Endothelial cell of umbilical vein (primary cell): ENCODE measurements around the gene IQGAP2. TPM values are rescaled to one million over a fixed set of nuclear protein-coding genes. Genes with fewer than 3 reads are reported as not detected.

Experiments
- BruUV-seq: library from RNA; stranded (reverse); fragments of 400-500 nt; replicated peaks from 2 replicates; lab custom pipeline; 2021; lab: Mats Ljungman, UMichigan
- CTCF ChIA-PET: fragments of 300-600, 350-600 bp; sonication (Branson Sonifier 250); formaldehyde crosslinking; loops from one replicate; lab custom pipeline; 2021; ENCODE audit warnings: antibody characterized with exemption, inconsistent platforms; lab: Charles Lee
- POLR2A ChIA-PET: fragments of 300-600, 350-600 bp; sonication (Branson Sonifier 250); formaldehyde crosslinking; loops from one replicate; lab custom pipeline; 2021; ENCODE audit warnings: antibody characterized with exemption, inconsistent platforms; lab: Charles Lee
- DNase-seq: peaks from one replicate; pipeline ENCODE4 v3.0.0-alpha.2; 2011; ENCODE audit warnings: low read depth, low spot score
- FAIRE-seq: peaks from 2 replicates; lab custom pipeline; 2011; peaks lifted over from hg19 to GRCh38; lab: Jason Lieb, UNC
- H2AFZ ChIP-seq: 2 replicates; pipeline ENCODE4 v1.6.0; 2012; ENCODE audit warnings: low read depth, low read length, control low read depth, inconsistent platforms
- H3K27ac ChIP-seq: 2 replicates; pipeline ENCODE4 v1.5.1; 2011; ENCODE audit warnings: low read depth, mild to moderate bottlenecking, control low read depth, low read length, moderate library complexity; ENCODE audit not compliant: insufficient read depth
- H3K27me3 ChIP-seq, 2 experiments: 2 replicates each; pipeline versions ENCODE4 v1.6.0 to v1.6.1; 2011; ENCODE audit warnings: low read length in 2 of 2, mixed read lengths in 1 of 2; ENCODE audit not compliant: control insufficient read depth in 2 of 2, insufficient read depth in 2 of 2
- H3K36me3 ChIP-seq, 2 experiments: 2 replicates in 1 of 2; 3 replicates in 1 of 2; pipeline ENCODE4 v1.5.1; 2011; ENCODE audit warnings: low read length in 2 of 2, mild to moderate bottlenecking in 1 of 2, moderate library complexity in 1 of 2; ENCODE audit not compliant: control insufficient read depth in 2 of 2, insufficient read depth in 2 of 2; ENCODE audit errors: extremely low read depth in 1 of 2
- H3K4me1 ChIP-seq: 3 replicates; pipeline ENCODE4 v1.5.1; 2011; ENCODE audit warnings: mild to moderate bottlenecking, low read length; ENCODE audit not compliant: control insufficient read depth, insufficient read depth; ENCODE audit errors: extremely low read depth
- H3K4me2 ChIP-seq: 2 replicates; pipeline ENCODE4 v1.6.1; 2011; ENCODE audit warnings: low read length, control low read depth, mixed read lengths; ENCODE audit not compliant: insufficient read depth
- H3K4me3 ChIP-seq, 3 experiments: fragments of 200-600 bp in 1 of 3; sonication (generic), shearing (Covaris generic) in 1 of 3; replicated peaks in 1 of 3; 2 replicates each; pipeline ENCODE4 v1.5.1; 2011 to 2016; ENCODE audit warnings: control low read depth in 3 of 3, low read length in 3 of 3, mild to moderate bottlenecking in 2 of 3, inconsistent platforms in 1 of 3, low read depth in 1 of 3, moderate library complexity in 1 of 3; ENCODE audit not compliant: insufficient read depth in 1 of 3
- H3K79me2 ChIP-seq: 2 replicates; pipeline ENCODE4 v1.6.0; 2012; ENCODE audit warnings: low read length, inconsistent platforms; ENCODE audit not compliant: control insufficient read depth, insufficient read depth
- H3K9ac ChIP-seq: replicated peaks from 2 replicates; pipeline ENCODE3; 2011; ENCODE audit warnings: low read length, control low read depth; ENCODE audit not compliant: insufficient read depth; ENCODE audit errors: extremely low read depth
- H3K9me1 ChIP-seq: replicated peaks from 3 replicates; pipeline ENCODE4 v1.6.0; 2011; ENCODE audit warnings: mild to moderate bottlenecking, low read length; ENCODE audit not compliant: control insufficient read depth, insufficient read depth; ENCODE audit errors: extremely low read depth
- H3K9me3 ChIP-seq: replicated peaks from 2 replicates; pipeline ENCODE4 v1.5.1; 2012; ENCODE audit warnings: low read length, inconsistent platforms; ENCODE audit not compliant: control insufficient read depth, insufficient read depth
- H4K20me1 ChIP-seq: replicated peaks from 2 replicates; pipeline ENCODE3; 2011; ENCODE audit warnings: mild to moderate bottlenecking, low read length; ENCODE audit not compliant: control insufficient read depth, insufficient read depth; ENCODE audit errors: extremely low read depth
- GATA2 ChIP-seq: IDR thresholded peaks from 2 replicates; pipeline ENCODE4 v1.7.0; 2011; ENCODE audit warnings: low read depth, mild to moderate bottlenecking, moderate library complexity, mixed read lengths, low read length; ENCODE audit not compliant: insufficient read length, insufficient read depth
- JUN ChIP-seq: IDR thresholded peaks from 2 replicates; pipeline ENCODE4 v1.6.1; 2011; ENCODE audit warnings: borderline replicate concordance, low read depth; ENCODE audit not compliant: insufficient read length, insufficient read depth
- MYC ChIP-seq: IDR thresholded peaks from one replicate; pipeline ENCODE4 v1.6.1; 2011; ENCODE audit warnings: mild to moderate bottlenecking, low read depth, low read length
- POLR2A ChIP-seq: IDR thresholded peaks from 2 replicates; pipeline ENCODE4 v1.6.1; 2012; ENCODE audit warnings: low read depth, mild to moderate bottlenecking, control low read depth, low read length
- dilution Hi-C: fragments of 300-500 bp; cut with MboI; formaldehyde crosslinking; loops from one replicate; pipeline ENCODE4 v1.15.0; 2019; ENCODE audit warnings: low sequenced_read_pairs; ENCODE audit not compliant: extremely low pct_ligation_motif_present
- intact Hi-C: fragments of 100-400 bp; cut with micrococcal nuclease; formaldehyde crosslinking; loops from one replicate; pipeline ENCODE4 v1.10.0; 2022
- polyA plus RNA-seq, 4 experiments: library from polyadenylated mRNA; depleted of rRNA in 3 of 4; stranded (reverse) in 3 of 4; unstranded in 1 of 4; fragments of >200 nt; gene quantifications; 2 replicates each; pipeline versions ENCODE4 v1.2.1 to v1.2.3, GENCODE V29; 2011 to 2012; ENCODE audit warnings: missing spikeins in 1 of 4
- total RNA-seq: library from RNA; stranded (reverse); gene quantifications from 2 replicates; pipeline ENCODE4 v1.2.3, GENCODE V29; 2021
- TF ChIP-seq, protein P1 (sequence below): IDR thresholded peaks from 2 replicates; pipeline ENCODE4 v1.6.1; 2011; ENCODE audit not compliant: insufficient read depth, insufficient read length

Gene IQGAP2
- total and polyA plus RNA-seq, 2 donors (not counting 3 experiments of a cell fraction or from before 2014, with no cell fraction given), result 4.5 to 4.7 TPM

DNA sequence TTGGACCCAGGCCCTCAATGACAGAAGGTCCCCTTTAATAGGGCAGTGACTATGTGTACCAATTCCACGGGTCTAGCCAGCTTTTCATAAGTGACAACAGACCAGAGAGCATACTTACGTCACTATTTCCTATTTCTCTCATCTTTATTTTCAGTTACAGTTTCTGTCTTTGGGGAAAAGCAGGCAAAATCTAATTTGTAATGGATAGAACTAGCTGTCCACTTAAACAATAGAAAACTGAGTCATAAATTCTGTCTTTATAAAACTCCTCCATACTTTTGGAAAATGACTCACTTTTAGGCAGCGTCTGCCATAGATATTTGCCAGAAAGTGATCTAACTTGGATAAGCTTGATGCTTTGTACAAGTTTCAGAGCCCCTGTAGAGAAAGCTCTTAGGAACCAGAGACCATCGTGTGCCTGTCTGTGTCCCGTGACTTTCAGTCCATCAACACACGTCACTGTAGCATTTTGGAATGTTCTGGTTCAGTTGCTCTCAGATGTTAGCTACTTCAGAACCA, 118.2 kb downstream of the IQGAP2 start:
- H2AFZ ChIP-seq, result no peak overlapping the region

DNA sequence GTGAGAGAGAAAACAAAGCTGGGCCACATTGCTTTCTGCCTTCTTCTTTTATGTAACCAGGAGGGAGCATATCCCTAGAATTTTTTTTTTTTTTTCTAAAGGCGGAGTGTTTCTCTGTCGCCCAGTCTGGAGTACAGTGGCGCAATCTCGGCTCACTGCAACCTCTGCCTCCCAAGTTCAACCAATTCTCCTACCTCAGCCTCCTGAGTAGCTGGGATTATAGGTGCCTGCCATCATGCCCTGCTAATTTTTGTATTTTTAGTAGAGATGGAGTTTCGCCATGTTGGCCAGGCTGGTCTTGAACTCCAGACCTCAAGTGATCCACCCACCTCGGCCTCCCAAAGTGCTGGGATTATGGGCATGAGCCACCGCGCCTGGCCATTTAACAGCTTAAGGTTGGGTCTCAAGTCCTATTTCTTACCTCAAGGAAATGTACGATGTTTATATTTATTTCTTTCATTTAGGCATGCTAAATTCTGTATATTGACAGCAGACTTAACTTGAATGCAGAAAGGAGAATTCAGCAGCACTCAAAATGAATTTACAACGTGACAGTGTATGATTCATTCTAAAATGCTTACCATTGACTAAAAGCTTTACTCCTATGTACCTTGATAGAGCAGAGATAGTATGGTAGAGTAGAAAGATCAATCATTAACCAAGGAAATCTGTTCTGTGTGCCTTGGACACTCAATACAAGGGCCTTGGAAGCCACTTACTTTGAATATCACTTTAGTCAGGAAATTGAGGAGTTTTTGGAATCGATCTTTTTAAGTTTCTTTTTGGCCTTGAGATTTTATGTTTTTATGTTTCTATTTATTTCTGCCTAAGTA, 119.2 kb downstream of the IQGAP2 start:
- H3K4me3 ChIP-seq, result no peak overlapping the region
- no peaks in the 10 kb centered on the region for H3K9me1 ChIP-seq
- no peaks in the 10 kb centered on the region for H3K36me3 ChIP-seq
- TF ChIP-seq, protein P1, sequence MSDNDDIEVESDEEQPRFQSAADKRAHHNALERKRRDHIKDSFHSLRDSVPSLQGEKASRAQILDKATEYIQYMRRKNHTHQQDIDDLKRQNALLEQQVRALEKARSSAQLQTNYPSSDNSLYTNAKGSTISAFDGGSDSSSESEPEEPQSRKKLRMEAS, result no peak
- TF ChIP-seq POLR2A, result no peak
- TF ChIP-seq GATA2, result no peak
- TF ChIP-seq MYC, result no peak
- CTCF ChIA-PET, result no interaction called here
- H3K27me3 ChIP-seq, result peaks cover 3 to 4% of the 10 kb centered on the region in 2 experiments
- intact Hi-C loops, result no loop called here
- DNase-seq (no peak), FAIRE-seq (no peak)
- POLR2A ChIA-PET, result no interaction called here
- BruUV-seq, result no TSS peak
- H3K9ac ChIP-seq, result no peak overlapping the region
- no peak overlapping the region for H3K4me2 ChIP-seq
- no peaks in the 10 kb centered on the region for H4K20me1 ChIP-seq
- no peak overlapping the region for H2AFZ ChIP-seq
- H3K4me1 ChIP-seq, result no peaks in the 10 kb centered on the region
- no peaks in the 10 kb centered on the region for H3K79me2 ChIP-seq
- H3K27ac ChIP-seq, result no peak overlapping the region
- dilution Hi-C loops, result no loop called here
- H3K9me3 ChIP-seq, result no peaks in the 10 kb centered on the region

More for the DNA sequence above, 118.2 kb downstream of the IQGAP2 start:
- BruUV-seq, result no TSS peak
- H3K27me3 ChIP-seq, result peaks cover 3 to 4% of the 10 kb centered on the region in 2 experiments
- no peaks in the 10 kb centered on the region for H3K36me3 ChIP-seq
- no peaks in the 10 kb centered on the region for H3K4me1 ChIP-seq
- intact Hi-C loops (no loop called here), dilution Hi-C loops (no loop called here)
- CTCF ChIA-PET, result no interaction called here
- H3K27ac ChIP-seq, result no peak overlapping the region
- no peaks in the 10 kb centered on the region for H3K79me2 ChIP-seq
- POLR2A ChIA-PET, result no interaction called here
- no peaks in the 10 kb centered on the region for H4K20me1 ChIP-seq
- H3K9ac ChIP-seq, result no peak overlapping the region
- H3K4me2 ChIP-seq, result no peak overlapping the region
- no peak overlapping the region for H3K4me3 ChIP-seq
- H3K9me1 ChIP-seq, result no peaks in the 10 kb centered on the region
- TF ChIP-seq, protein P1, result no peak
- TF ChIP-seq JUN, result peak; percentile 34
- FAIRE-seq, result no peak
- no peaks in the 10 kb centered on the region for H3K9me3 ChIP-seq
- peak; percentile 6 for DNase-seq
